GM18858 (cell line): ENCODE data around the gene AADACL2.

Experiments
- ATAC-seq: cut with Tn5 transposase; IDR thresholded peaks from one replicate; pipeline ENCODE4 v1.9.1; 2021; ENCODE audit not compliant: unreplicated experiment

AADACL2 gene

GRCh38 chr3:151800431-151800830 is 66.7 kb downstream of the AADACL2 start:
- no peak for ATAC-seq

GRCh38 chr3:151804267-151804666 is 70.5 kb downstream of the AADACL2 start:
- ATAC-seq, result no peak

- no peak for ATAC-seq
These were observed 73.1 kb downstream of the AADACL2 start for GRCh38 chr3:151806838-151807237.
